ENCODE data around the gene HSBP1L1.

HSBP1L1 gene

DNA sequence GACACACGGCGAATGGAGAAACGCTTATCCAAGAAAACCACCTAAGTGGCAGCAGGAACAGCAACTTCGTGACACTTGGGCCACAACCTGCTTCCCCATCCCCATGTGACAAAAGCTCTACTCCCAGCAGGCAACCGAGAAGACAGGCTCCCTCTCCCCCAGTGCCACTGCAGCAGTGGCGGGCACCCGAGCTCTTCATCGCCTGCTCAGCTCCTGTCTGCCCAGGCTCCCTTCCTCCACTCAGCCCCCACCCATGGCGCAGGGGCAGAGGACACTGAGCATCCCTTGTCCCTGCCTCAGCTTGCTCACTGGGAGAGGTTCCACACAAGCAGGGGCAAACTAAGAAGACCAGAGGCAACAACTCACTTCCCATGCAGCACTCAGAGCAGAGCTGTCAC lies 35.9 kb upstream of the HSBP1L1 start:
- H3K4me3 ChIP-seq (ENCODE audit: insufficient read depth, low read length, poor library complexity, severe bottlenecking): no peak overlapping the region
- peaks cover 42% of the 10 kb centered on the region for H3K36me3 ChIP-seq (ENCODE audit: low read length)
- no peak overlapping the region for H2AFZ ChIP-seq (ENCODE audit: low read depth, low read length, severe bottlenecking)
- no peak overlapping the region for H3K4me2 ChIP-seq (ENCODE audit: low read depth, low read length, poor library complexity, severe bottlenecking)
- TF ChIP-seq CTCF (IDR thresholded peaks at IDR 0.05; ENCODE audit: insufficient read depth, low read length, poor library complexity, severe bottlenecking) (no peak), EZH2phosphoT487 (conservative IDR thresholded peaks at IDR 0.05; ENCODE audit: low read length) (no peak)
- H3K9me3 ChIP-seq (ENCODE audit: insufficient read depth, low read length): peaks cover 38% of the 10 kb centered on the region; the same call in 1 of the 2 replicates
- H3K9ac ChIP-seq (ENCODE audit: low read length): no peak overlapping the region
- H3F3A ChIP-seq (ENCODE audit: insufficient read depth): no peaks in the 10 kb centered on the region; the same call in 1 of the 2 replicates
- no peaks in the 10 kb centered on the region; the same call in 1 of the 2 replicates for H3K79me2 ChIP-seq (ENCODE audit: insufficient read depth, low read length)
- H3K9me2 ChIP-seq (replicated peaks; ENCODE audit: insufficient read depth, low read length): no peaks in the 10 kb centered on the region
- no peaks in the 10 kb centered on the region for H4K20me1 ChIP-seq (ENCODE audit: low read depth, low read length)
- no peaks in the 10 kb centered on the region for H3K27me3 ChIP-seq (ENCODE audit: low read length)
- H3K27ac ChIP-seq (ENCODE audit: low read depth, low read length): no peak overlapping the region

DNA sequence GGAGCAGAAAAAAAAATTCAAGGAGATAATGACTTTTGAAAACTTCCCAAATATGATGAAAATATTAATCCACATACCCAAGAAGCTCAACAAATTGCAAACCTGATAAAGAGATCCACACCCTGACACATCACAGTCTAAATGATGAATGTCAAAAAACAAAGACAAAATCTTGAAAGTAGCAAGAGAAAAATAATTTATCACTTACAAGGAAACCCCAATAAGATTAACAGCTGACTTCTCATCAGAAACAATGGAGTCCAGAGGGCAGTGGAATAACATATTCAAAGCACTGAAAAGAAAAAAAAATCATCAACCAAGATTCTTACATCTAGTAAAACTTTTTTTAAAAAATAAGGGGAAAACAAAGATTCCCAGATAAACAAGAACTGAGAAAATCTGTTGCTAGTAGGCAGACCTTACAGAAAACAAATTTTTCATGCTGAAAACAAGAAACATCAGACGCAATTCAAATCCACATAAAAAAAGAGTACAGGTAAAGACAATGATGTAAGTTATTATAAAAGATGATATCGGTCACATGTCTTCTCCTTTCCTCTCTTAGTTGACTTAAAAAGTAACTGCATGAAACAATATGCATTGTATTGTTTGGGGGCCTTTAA lies 34.3 kb upstream of the HSBP1L1 start:
- TF ChIP-seq CTCF (IDR thresholded peaks at IDR 0.05; ENCODE audit: insufficient read depth, low read length, poor library complexity, severe bottlenecking) (no peak), EZH2phosphoT487 (conservative IDR thresholded peaks at IDR 0.05; ENCODE audit: low read length) (no peak)
- no peaks in the 10 kb centered on the region for H4K20me1 ChIP-seq (ENCODE audit: low read depth, low read length)
- no peak overlapping the region for H3K4me3 ChIP-seq (ENCODE audit: insufficient read depth, low read length, poor library complexity, severe bottlenecking)

GRCh38 chr18:79931475-79931874 lies 33.0 kb upstream of the HSBP1L1 start:
- Histone ChIP-seq H3K79me2 (ENCODE audit: insufficient read depth, low read length) (peaks cover 11% of the 10 kb centered on the region), H3K27me3 (ENCODE audit: low read length) (no peaks in the 10 kb centered on the region), H3F3A (ENCODE audit: insufficient read depth) (no peaks in the 10 kb centered on the region), H2AFZ (ENCODE audit: low read depth, low read length, severe bottlenecking) (no peak overlapping the region), H3K9me2 (replicated peaks; ENCODE audit: insufficient read depth, low read length) (no peaks in the 10 kb centered on the region), H3K36me3 (ENCODE audit: low read length) (peaks cover 48% of the 10 kb centered on the region), H3K4me3 (ENCODE audit: insufficient read depth, low read length, poor library complexity, severe bottlenecking) (no peak overlapping the region), H4K20me1 (ENCODE audit: low read depth, low read length) (no peaks in the 10 kb centered on the region), H3K27ac (ENCODE audit: low read depth, low read length) (no peak overlapping the region), H3K4me2 (ENCODE audit: low read depth, low read length, poor library complexity, severe bottlenecking) (no peak overlapping the region), H3K9me3 (ENCODE audit: insufficient read depth, low read length) (peaks cover 42% of the 10 kb centered on the region; the same call in 1 of the 2 replicates), H3K9ac (ENCODE audit: low read length) (no peak overlapping the region)
- TF ChIP-seq CTCF (IDR thresholded peaks at IDR 0.05; ENCODE audit: insufficient read depth, low read length, poor library complexity, severe bottlenecking) (no peak), EZH2phosphoT487 (conservative IDR thresholded peaks at IDR 0.05; ENCODE audit: low read length) (no peak)

More for the DNA sequence above, 34.3 kb upstream of the HSBP1L1 start:
- peaks cover 48% of the 10 kb centered on the region for H3K36me3 ChIP-seq (ENCODE audit: low read length)
- H3K27ac ChIP-seq (ENCODE audit: low read depth, low read length): no peak overlapping the region
- H3K79me2 ChIP-seq (ENCODE audit: insufficient read depth, low read length): no peaks in the 10 kb centered on the region; the same call in 1 of the 2 replicates
- no peak overlapping the region for H3K9ac ChIP-seq (ENCODE audit: low read length)
- peaks cover 42% of the 10 kb centered on the region; the same call in 1 of the 2 replicates for H3K9me3 ChIP-seq (ENCODE audit: insufficient read depth, low read length)
- no peak overlapping the region for H3K4me2 ChIP-seq (ENCODE audit: low read depth, low read length, poor library complexity, severe bottlenecking)
- H3K27me3 ChIP-seq (ENCODE audit: low read length): no peaks in the 10 kb centered on the region
- H3K9me2 ChIP-seq (replicated peaks; ENCODE audit: insufficient read depth, low read length): no peaks in the 10 kb centered on the region
- H2AFZ ChIP-seq (ENCODE audit: low read depth, low read length, severe bottlenecking): no peak overlapping the region
- no peaks in the 10 kb centered on the region for H3F3A ChIP-seq (ENCODE audit: insufficient read depth)

Data from SU-DHL-6 (cell line).